T-helper 2 cell treated with Interferon-gamma antibody and Interleukin-4, amounts not matched to agents 5 μg/mL and 100 μg/mL, for 36 hours (primary cell): Measurements from ENCODE around the gene HTR3E.
"Not testable (repeated sequence)": the region's sequence is repeated elsewhere in the genome, so short reads cannot be mapped to it uniquely, and the experiment has no call there.

Experiments
- DNase-seq: peaks from one replicate; pipeline ENCODE4 v3.0.0; 2021; ENCODE audit warnings: low spot score
- H3K27ac Mint-ChIP-seq: one replicate; pipeline ENCODE4 v1.8.0; 2021; ENCODE audit warnings: mild to moderate bottlenecking, mixed read lengths
- H3K27me3 Mint-ChIP-seq: one replicate; pipeline ENCODE4 v1.8.0; 2021; ENCODE audit warnings: low read depth, mixed read lengths
- H3K36me3 Mint-ChIP-seq: one replicate; pipeline ENCODE4 v1.8.0; 2021; ENCODE audit warnings: low read depth, mixed read lengths
- H3K4me1 Mint-ChIP-seq: one replicate; pipeline ENCODE4 v1.8.0; 2021; ENCODE audit warnings: low read depth, mixed read lengths
- H3K4me3 Mint-ChIP-seq: one replicate; pipeline ENCODE4 v1.8.0; 2022; ENCODE audit warnings: mild to moderate bottlenecking, moderate library complexity, mixed read lengths
- H3K9me3 Mint-ChIP-seq: one replicate; pipeline ENCODE4 v1.8.0; 2021; ENCODE audit warnings: mixed read lengths

HTR3E gene

GRCh38 chr3:184096811-184097383 is at the start of gene HTR3E:
Gene HTR3E (plus strand): TSS chr3:184097064. CDS start chr3:184097530, 466 bp downstream.
- no peak within 1 kb of the TSS for H3K4me3 Mint-ChIP-seq
- H3K4me1 Mint-ChIP-seq, result no peaks in the 10 kb centered on the region
- no peaks in the 10 kb centered on the region for H3K36me3 Mint-ChIP-seq
- no peak within 1 kb of the TSS for H3K27ac Mint-ChIP-seq
- peaks cover 11% of the 10 kb centered on the region for H3K9me3 Mint-ChIP-seq
- DNase-seq, result no peak
- peaks cover 10% of the 10 kb centered on the region for H3K27me3 Mint-ChIP-seq

DNA sequence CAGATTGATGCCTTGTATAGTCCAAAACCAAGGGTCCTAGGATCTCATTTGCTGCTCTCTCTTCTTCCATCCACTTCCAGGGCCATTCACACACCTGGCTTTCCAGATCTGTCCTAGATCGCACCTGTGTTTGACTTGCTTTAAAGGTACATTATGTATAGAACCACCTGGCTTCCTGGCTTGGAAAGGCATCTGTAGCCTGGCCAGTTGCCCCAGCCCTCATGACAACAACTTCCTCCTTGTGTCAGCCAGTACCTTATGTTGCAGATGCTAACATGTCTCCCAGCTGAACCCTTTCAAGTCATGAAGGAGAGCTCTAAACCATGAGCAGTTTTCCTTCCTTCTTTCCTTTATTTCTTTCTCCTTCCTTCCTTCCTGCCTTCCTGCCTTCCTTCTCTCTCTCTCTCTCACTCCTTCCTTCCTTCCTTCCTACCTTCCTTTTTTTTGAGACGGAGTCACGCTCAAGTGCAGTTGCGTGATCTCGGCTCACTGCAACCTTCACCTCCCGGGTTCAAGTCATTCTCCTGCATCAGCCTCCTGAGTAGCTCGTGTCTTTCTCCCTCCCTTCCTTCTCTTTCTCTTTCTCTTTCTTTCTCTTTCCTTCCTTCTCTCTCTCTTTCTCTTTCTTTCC is 46.5 kb upstream of the HTR3E start:
- H3K27ac Mint-ChIP-seq, result no peak overlapping the region

GRCh38 chr3:184052767-184053166 is 44.1 kb upstream of the HTR3E start, which contains the start of gene HTR3C:
Gene HTR3C (plus strand): TSS chr3:184053047. CDS start chr3:184053081, 34 bp downstream.
- Mint-ChIP-seq H3K27ac (no peak within 1 kb of the TSS), H3K4me1 (no peaks in the 10 kb centered on the region), H3K4me3 (no peak within 1 kb of the TSS), H3K36me3 (no peaks in the 10 kb centered on the region), H3K9me3 (no peaks in the 10 kb centered on the region), H3K27me3 (no peaks in the 10 kb centered on the region)
- no peak for DNase-seq

More for the DNA sequence above, 46.5 kb upstream of the HTR3E start:
- no peak for DNase-seq
- H3K4me3 Mint-ChIP-seq, result no peak overlapping the region
- H3K9me3 Mint-ChIP-seq, result no peaks in the 10 kb centered on the region
- no peaks in the 10 kb centered on the region for H3K36me3 Mint-ChIP-seq
- H3K27me3 Mint-ChIP-seq, result peaks cover 2% of the 10 kb centered on the region
- H3K4me1 Mint-ChIP-seq, result no peaks in the 10 kb centered on the region

DNA sequence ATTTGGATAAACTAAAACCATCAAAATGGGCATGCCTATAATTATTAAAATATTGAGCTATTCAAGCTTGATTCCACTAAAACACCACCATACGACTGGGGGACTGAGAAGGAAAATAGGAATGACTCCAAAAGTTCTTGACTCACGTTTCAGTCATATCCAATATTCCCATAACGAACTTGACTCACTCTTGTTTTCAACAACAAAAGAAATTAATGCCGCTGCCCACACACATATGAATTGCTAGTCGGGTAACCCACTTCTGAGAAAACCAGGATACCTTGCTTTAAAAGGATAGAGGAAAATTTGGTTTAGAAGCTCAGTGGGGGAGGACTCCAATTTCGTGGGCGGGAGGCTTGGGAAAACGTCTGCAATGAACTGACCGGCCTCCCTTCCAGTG is 38.8 kb upstream of the HTR3E start:
- no peak overlapping the region for H3K4me3 Mint-ChIP-seq
- no peaks in the 10 kb centered on the region for H3K27me3 Mint-ChIP-seq
- no peaks in the 10 kb centered on the region for H3K9me3 Mint-ChIP-seq
- no peak for DNase-seq
- H3K27ac Mint-ChIP-seq, result no peak overlapping the region
- no peaks in the 10 kb centered on the region for H3K4me1 Mint-ChIP-seq
- no peaks in the 10 kb centered on the region for H3K36me3 Mint-ChIP-seq

DNA sequence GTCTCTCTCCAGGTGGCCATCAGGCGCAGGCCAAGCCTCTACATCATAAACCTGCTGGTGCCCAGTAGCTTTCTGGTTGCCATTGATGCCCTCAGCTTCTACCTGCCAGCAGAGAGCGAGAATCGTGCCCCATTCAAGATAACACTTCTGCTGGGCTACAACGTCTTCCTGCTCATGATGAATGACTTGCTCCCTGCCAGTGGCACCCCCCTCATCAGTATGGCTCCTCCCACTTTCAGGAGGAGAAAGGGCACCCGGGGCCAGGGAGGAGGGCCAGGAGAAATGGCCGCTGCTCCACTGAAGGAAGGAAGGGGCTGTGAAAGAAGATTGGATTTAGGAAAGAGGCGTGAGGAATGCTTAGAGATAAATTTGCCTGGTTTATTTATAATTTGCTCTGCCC is 37.4 kb upstream of the HTR3E start:
- DNase-seq, result no peak
- H3K36me3 Mint-ChIP-seq, result no peaks in the 10 kb centered on the region
- H3K27me3 Mint-ChIP-seq, result peaks cover 3% of the 10 kb centered on the region
- no peaks in the 10 kb centered on the region for H3K9me3 Mint-ChIP-seq
- no peak overlapping the region for H3K27ac Mint-ChIP-seq
- H3K4me1 Mint-ChIP-seq, result no peaks in the 10 kb centered on the region
- H3K4me3 Mint-ChIP-seq, result no peak overlapping the region

- Mint-ChIP-seq H3K27me3 (peaks cover 5% of the 10 kb centered on the region), H3K9me3 (no peaks in the 10 kb centered on the region), H3K36me3 (no peaks in the 10 kb centered on the region), H3K4me1 (no peaks in the 10 kb centered on the region), H3K27ac (no peak overlapping the region), H3K4me3 (no peak overlapping the region)
- no peak for DNase-seq
These were observed 34.2 kb upstream of the HTR3E start for GRCh38 chr3:184062637-184063036.

DNA sequence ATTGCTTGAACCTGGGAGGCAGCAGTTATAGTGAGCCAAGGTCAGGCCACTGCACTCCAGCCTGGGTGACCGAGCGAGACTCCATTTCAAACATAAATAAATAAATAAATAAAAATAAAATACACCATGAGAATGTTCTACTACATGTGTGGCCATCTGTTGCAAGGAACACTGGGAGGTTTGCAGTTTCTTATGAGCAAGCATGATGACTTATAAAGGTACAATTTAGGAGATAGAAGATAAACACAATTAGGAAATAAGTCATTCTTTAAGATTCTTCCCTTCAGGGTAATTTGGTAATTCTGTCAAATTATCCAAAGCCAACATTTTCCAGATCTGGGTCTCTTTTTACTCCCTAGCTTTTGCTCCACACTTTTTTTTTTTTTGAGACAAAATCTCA is 30.7 kb upstream of the HTR3E start:
- Mint-ChIP-seq H3K36me3 (no peaks in the 10 kb centered on the region), H3K4me1 (no peaks in the 10 kb centered on the region), H3K27me3 (peaks cover 12% of the 10 kb centered on the region), H3K4me3 (no peak overlapping the region), H3K27ac (no peak overlapping the region), H3K9me3 (no peaks in the 10 kb centered on the region)
- no peak for DNase-seq

DNA sequence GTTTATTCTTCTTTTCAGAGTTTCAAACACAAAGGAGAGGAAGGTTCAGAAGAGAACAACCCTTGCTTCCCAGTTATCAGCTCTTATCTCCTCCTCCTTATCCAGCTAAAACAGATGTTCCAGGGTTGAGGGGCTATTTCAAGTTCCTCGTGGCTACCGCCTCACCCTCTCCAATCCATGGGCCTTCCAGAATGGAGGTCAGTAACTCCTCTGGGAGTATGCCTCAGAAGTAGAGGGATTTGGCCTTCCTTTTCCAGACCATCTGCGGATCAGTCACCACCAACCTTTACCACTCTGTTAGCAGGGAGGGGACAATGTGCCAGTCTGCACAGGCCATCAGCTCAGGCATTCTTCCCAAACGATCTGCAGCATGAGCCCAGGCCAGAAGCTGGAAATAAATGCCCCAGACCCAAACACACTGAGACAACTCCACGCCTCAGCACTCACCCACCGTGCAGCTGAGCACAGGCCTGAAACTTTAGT is 29.2 kb upstream of the HTR3E start:
- H3K27ac Mint-ChIP-seq, result no peak overlapping the region

GRCh38 chr3:184068344-184068743 is 28.5 kb upstream of the HTR3E start:
- Mint-ChIP-seq H3K36me3 (no peaks in the 10 kb centered on the region), H3K27ac (no peak overlapping the region), H3K9me3 (no peaks in the 10 kb centered on the region), H3K27me3 (peaks cover 12% of the 10 kb centered on the region), H3K4me1 (no peaks in the 10 kb centered on the region), H3K4me3 (no peak overlapping the region)
- no peak for DNase-seq

More for the DNA sequence above, 29.2 kb upstream of the HTR3E start:
- Mint-ChIP-seq H3K4me3 (no peak overlapping the region), H3K9me3 (no peaks in the 10 kb centered on the region), H3K4me1 (no peaks in the 10 kb centered on the region), H3K36me3 (no peaks in the 10 kb centered on the region), H3K27me3 (peaks cover 12% of the 10 kb centered on the region)
- DNase-seq, result no peak

DNA sequence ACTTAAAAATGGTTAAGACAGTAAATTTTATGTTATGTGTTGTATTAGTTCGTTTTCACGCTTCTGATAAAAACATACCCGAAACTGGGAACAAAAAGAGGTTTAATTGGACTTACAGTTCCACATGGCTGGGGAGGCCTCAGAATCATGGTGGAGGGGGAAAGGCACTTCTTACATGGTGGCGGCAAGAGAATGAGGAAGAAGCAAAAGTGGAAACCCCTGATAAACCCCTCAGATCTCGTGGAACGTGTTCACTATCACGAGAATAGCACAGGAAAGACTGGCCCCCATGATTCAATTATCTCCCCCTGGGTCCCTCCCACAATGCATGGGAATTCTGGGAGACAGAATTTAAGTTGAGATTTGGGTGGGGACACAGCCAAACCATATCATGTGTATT is 25.7 kb upstream of the HTR3E start:
- H3K4me3 Mint-ChIP-seq, H3K27ac Mint-ChIP-seq, H3K4me1 Mint-ChIP-seq, H3K9me3 Mint-ChIP-seq, H3K27me3 Mint-ChIP-seq, DNase-seq, H3K36me3 Mint-ChIP-seq: not testable (repeated sequence)

DNA sequence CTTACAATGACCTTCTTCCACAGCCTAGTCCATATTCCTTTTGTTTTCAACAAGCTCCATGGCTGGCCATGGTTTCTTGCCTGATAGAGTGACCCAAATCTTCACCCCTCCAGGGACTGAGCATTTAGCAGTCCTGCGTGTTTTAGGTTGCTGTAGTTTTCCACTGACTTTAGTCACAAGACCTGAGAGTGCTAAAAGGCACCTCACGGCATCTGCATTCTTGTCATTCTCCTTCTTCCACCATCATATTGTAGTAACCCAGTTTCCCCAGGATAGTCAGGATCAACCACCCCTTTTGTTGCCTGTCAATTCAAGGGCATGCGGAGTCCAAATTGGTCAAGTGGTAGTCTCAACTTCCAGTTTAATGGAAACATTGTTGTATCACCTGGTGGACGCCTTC is 23.2 kb upstream of the HTR3E start:
- H3K9me3 Mint-ChIP-seq, result no peaks in the 10 kb centered on the region
- no peaks in the 10 kb centered on the region for H3K36me3 Mint-ChIP-seq
- H3K27ac Mint-ChIP-seq, result no peak overlapping the region
- no peak overlapping the region for H3K4me3 Mint-ChIP-seq
- peaks cover 5% of the 10 kb centered on the region for H3K27me3 Mint-ChIP-seq
- no peaks in the 10 kb centered on the region for H3K4me1 Mint-ChIP-seq
- no peak for DNase-seq

- Mint-ChIP-seq H3K36me3 (no peaks in the 10 kb centered on the region), H3K27me3 (peaks cover 2% of the 10 kb centered on the region), H3K4me1 (no peaks in the 10 kb centered on the region), H3K27ac (no peak overlapping the region), H3K9me3 (no peaks in the 10 kb centered on the region), H3K4me3 (no peak overlapping the region)
- DNase-seq, result no peak
These were observed 21.0 kb upstream of the HTR3E start for GRCh38 chr3:184075901-184076300.

DNA sequence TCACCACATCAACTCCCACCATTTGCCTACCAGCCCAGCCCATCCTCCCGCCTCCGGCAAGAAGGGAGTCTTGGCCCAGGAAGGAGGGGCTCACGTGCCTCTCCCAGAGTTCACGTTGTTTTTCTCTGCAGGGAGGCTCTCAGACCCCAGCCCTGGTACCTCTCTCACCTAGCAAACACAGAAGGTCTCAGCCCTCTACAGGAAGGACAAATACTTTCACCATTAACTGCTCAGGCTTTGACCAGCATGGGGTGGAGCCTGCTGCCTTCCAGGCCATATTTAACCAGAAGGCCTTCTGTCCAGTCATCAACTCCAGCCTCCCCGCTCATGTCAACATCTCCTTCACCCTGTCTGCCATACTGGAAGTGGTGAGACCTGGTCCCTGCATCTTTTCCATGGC is 19.0 kb upstream of the HTR3E start:
- Mint-ChIP-seq H3K27me3 (no peaks in the 10 kb centered on the region), H3K9me3 (peaks cover 4% of the 10 kb centered on the region), H3K27ac (no peak overlapping the region), H3K36me3 (no peaks in the 10 kb centered on the region), H3K4me3 (no peak overlapping the region), H3K4me1 (no peaks in the 10 kb centered on the region)
- no peak for DNase-seq

GRCh38 chr3:184078851-184079250 is 18.0 kb upstream of the HTR3E start:
- H3K36me3 Mint-ChIP-seq, result no peaks in the 10 kb centered on the region
- peaks cover 5% of the 10 kb centered on the region for H3K9me3 Mint-ChIP-seq
- H3K4me1 Mint-ChIP-seq, result no peaks in the 10 kb centered on the region
- no peak overlapping the region for H3K27ac Mint-ChIP-seq
- DNase-seq, result no peak
- H3K27me3 Mint-ChIP-seq, result no peaks in the 10 kb centered on the region
- H3K4me3 Mint-ChIP-seq, result no peak overlapping the region
